ENCODE results near the gene SPON2. TPM values are rescaled to one million over a fixed set of nuclear protein-coding genes. Genes with fewer than 3 reads are reported as not detected.

SPON2 gene
- total and polyA plus RNA-seq, 10 donors, result 8.3 to 51.3 (median 27.1) TPM

DNA sequence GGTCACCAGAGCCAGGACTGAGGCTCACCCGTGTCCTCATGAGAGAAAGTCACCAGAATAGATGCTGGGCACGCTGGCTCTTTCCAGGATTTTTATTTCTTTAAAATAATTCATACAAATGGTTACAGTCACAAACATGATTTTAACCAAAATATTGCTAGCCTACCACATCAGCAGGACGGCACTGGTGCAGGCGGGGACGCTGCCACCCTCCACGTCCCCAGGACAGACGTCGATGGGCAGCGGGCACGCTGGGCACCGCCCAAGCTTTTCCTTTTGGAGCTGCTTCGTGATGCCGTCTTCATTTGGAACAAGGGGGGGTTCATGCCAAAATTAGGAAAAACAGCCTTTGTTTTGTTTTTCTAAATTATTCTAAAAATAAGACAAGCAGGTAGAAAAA lies 39.0 kb upstream of the SPON2 start:
- Histone ChIP-seq H3K9me3 (no peaks in the 10 kb centered on the region), H3K4me1 (peaks cover 15 to 93% (median 60%) of the 10 kb centered on the region in 6 donors), H3K27ac (no peak overlapping the region), H3K4me3 (no peak overlapping the region), H3K36me3 (peaks cover 0 to 86% (median 59%) of the 10 kb centered on the region in 6 donors), H3K27me3 (replicated peaks in 1 of 7) (no peaks in the 10 kb centered on the region)
- intact Hi-C loops (cut with DNase I; ENCODE audit: low total_unique reads), result no loop called here
- TF ChIP-seq, protein P1, sequence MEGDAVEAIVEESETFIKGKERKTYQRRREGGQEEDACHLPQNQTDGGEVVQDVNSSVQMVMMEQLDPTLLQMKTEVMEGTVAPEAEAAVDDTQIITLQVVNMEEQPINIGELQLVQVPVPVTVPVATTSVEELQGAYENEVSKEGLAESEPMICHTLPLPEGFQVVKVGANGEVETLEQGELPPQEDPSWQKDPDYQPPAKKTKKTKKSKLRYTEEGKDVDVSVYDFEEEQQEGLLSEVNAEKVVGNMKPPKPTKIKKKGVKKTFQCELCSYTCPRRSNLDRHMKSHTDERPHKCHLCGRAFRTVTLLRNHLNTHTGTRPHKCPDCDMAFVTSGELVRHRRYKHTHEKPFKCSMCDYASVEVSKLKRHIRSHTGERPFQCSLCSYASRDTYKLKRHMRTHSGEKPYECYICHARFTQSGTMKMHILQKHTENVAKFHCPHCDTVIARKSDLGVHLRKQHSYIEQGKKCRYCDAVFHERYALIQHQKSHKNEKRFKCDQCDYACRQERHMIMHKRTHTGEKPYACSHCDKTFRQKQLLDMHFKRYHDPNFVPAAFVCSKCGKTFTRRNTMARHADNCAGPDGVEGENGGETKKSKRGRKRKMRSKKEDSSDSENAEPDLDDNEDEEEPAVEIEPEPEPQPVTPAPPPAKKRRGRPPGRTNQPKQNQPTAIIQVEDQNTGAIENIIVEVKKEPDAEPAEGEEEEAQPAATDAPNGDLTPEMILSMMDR (IDR thresholded peaks at IDR 0.05 in 8 of 11, conservative IDR thresholded peaks at IDR 0.05 in 3 of 11), result no peak
- no peak for TF ChIP-seq POLR2AphosphoS5 (IDR thresholded peaks at IDR 0.05)
- no peak for TF ChIP-seq POLR2A (IDR thresholded peaks at IDR 0.05)
- peak; percentile 60 for DNase-seq
- WGBS, 5 donors, result 93 to 97% (median 95%) methylated on average over 13 of the region's 13 CpGs

GRCh38 chr4:1210971-1211370 lies 38.6 kb upstream of the SPON2 start:
- TF ChIP-seq, protein P1 (IDR thresholded peaks at IDR 0.05 in 8 of 11, conservative IDR thresholded peaks at IDR 0.05 in 3 of 11), result no peak
- TF ChIP-seq POLR2AphosphoS5 (IDR thresholded peaks at IDR 0.05), result peak in 1 of 3 donors; percentile 8
- H3K9me3 ChIP-seq, result no peaks in the 10 kb centered on the region
- DNase-seq, result peak; percentile 62
- intact Hi-C loops (cut with DNase I; ENCODE audit: low total_unique reads), result no loop called here
- no peaks in the 10 kb centered on the region for H3K27me3 ChIP-seq (replicated peaks in 1 of 7)
- WGBS, 5 donors, result 79 to 92% (median 85%) methylated on average over 7 to 10 of the region's 10 CpGs
- no peak overlapping the region for H3K4me3 ChIP-seq
- H3K27ac ChIP-seq, result no peak overlapping the region
- H3K36me3 ChIP-seq, result peaks cover 0 to 82% (median 56%) of the 10 kb centered on the region in 6 donors
- H3K4me1 ChIP-seq, result peaks cover 12 to 93% (median 59%) of the 10 kb centered on the region in 6 donors

GRCh38 chr4:1210241-1210841 lies 38.0 kb upstream of the SPON2 start:
- peak; percentile 66 for DNase-seq
- intact Hi-C loops (cut with DNase I; ENCODE audit: low total_unique reads), result no loop called here
- no peaks in the 10 kb centered on the region for H3K9me3 ChIP-seq
- peaks cover 16 to 93% (median 59%) of the 10 kb centered on the region in 6 donors for H3K4me1 ChIP-seq
- peak overlapping the region in 4 of 8 donors; percentile 43 to 74 (median 60) for H3K27ac ChIP-seq
- 86 to 91% (median 88%) methylated on average over 16 to 22 of the region's 22 CpGs for WGBS, 5 donors
- peaks cover 0 to 76% (median 50%) of the 10 kb centered on the region in 6 donors for H3K36me3 ChIP-seq
- H3K27me3 ChIP-seq (replicated peaks in 1 of 7), result no peaks in the 10 kb centered on the region
- H3K4me3 ChIP-seq, result no peak overlapping the region
- TF ChIP-seq POLR2A (IDR thresholded peaks at IDR 0.05), result no peak
- TF ChIP-seq POLR2AphosphoS5 (IDR thresholded peaks at IDR 0.05), result no peak
- TF ChIP-seq, protein P1 (IDR thresholded peaks at IDR 0.05 in 8 of 11, conservative IDR thresholded peaks at IDR 0.05 in 3 of 11), result no peak

GRCh38 chr4:1209821-1210220 lies 37.4 kb upstream of the SPON2 start:
- Histone ChIP-seq H3K4me3 (no peak overlapping the region), H3K36me3 (peaks cover 0 to 70% (median 45%) of the 10 kb centered on the region in 6 donors), H3K27ac (peak overlapping the region in 5 of 8 donors; percentile 43 to 74 (median 57)), H3K4me1 (peaks cover 17 to 93% (median 59%) of the 10 kb centered on the region in 6 donors), H3K27me3 (replicated peaks in 1 of 7) (no peaks in the 10 kb centered on the region), H3K9me3 (no peaks in the 10 kb centered on the region)
- intact Hi-C loops (cut with DNase I; ENCODE audit: low total_unique reads), result no loop called here
- peak; percentile 76 for DNase-seq
- TF ChIP-seq, protein P1 (IDR thresholded peaks at IDR 0.05 in 8 of 11, conservative IDR thresholded peaks at IDR 0.05 in 3 of 11), result no peak
- TF ChIP-seq POLR2A (IDR thresholded peaks at IDR 0.05), result no peak
- TF ChIP-seq POLR2AphosphoS5 (IDR thresholded peaks at IDR 0.05), result peak; percentile 60 to 79 (median 65)
- 59 to 100% (median 73%) methylated on average over 1 to 11 of the region's 11 CpGs for WGBS, 5 donors

Data from spleen (tissue), 11 donors.